KMS-11 (cell line): ENCODE results near the gene C1QL1.

ENCODE experiments used
- H2AFZ ChIP-seq: fragments of 200-600 bp; sonication (generic); 2 replicates; pipeline ENCODE4 v1.6.1; 2016; ENCODE audit warnings: antibody characterized with exemption, mixed run types, low read depth
- H3K27ac ChIP-seq: fragments of 200-600 bp; sonication (generic); 2 replicates; pipeline ENCODE4 v1.6.1; 2016; ENCODE audit warnings: mild to moderate bottlenecking, mixed run types
- H3K27me3 ChIP-seq: fragments of 200-600 bp; sonication (generic); 2 replicates; pipeline ENCODE4 v1.6.1; 2017; ENCODE audit warnings: mild to moderate bottlenecking, low read depth, mixed run types, moderate library complexity; ENCODE audit not compliant: insufficient read depth
- H3K36me3 ChIP-seq: fragments of 200-600 bp; sonication (generic); 2 replicates; pipeline ENCODE4 v1.6.1; 2017; ENCODE audit warnings: mild to moderate bottlenecking, mixed run types; ENCODE audit not compliant: insufficient read depth
- H3K4me1 ChIP-seq: fragments of 200-600 bp; sonication (generic); 2 replicates; pipeline ENCODE4 v1.6.1; 2016; ENCODE audit warnings: mild to moderate bottlenecking, low read depth, mixed run types; ENCODE audit not compliant: poor library complexity, severe bottlenecking
- H3K4me2 ChIP-seq: fragments of 200-600 bp; sonication (generic); 2 replicates; pipeline ENCODE4 v1.7.0; 2016; ENCODE audit warnings: mild to moderate bottlenecking, mixed run types
- H3K4me3 ChIP-seq: fragments of 200-600 bp; sonication (generic); IDR thresholded peaks from 2 replicates; pipeline ENCODE4 v1.6.1; 2017; ENCODE audit warnings: low read depth, low read length, mixed read lengths; ENCODE audit not compliant: insufficient read depth
- H3K79me2 ChIP-seq: fragments of 200-600 bp; sonication (generic); 2 replicates; pipeline ENCODE4 v1.6.1; 2016; ENCODE audit warnings: low read depth, mixed run types; ENCODE audit not compliant: insufficient read depth
- H3K9ac ChIP-seq: fragments of 200-600 bp; sonication (generic); 2 replicates; pipeline ENCODE4 v1.6.1; 2016; ENCODE audit warnings: mild to moderate bottlenecking, mixed run types
- H4K20me1 ChIP-seq: fragments of 200-600 bp; sonication (generic); 2 replicates; pipeline ENCODE4 v1.6.1; 2016; ENCODE audit warnings: mild to moderate bottlenecking, mixed run types; ENCODE audit not compliant: insufficient read depth
- TF ChIP-seq, protein P1 (sequence below): fragments of 200-600 bp; sonication (generic); conservative IDR thresholded peaks from 2 replicates; pipeline ENCODE4 v1.6.1; 2017; ENCODE audit warnings: low read depth, mild to moderate bottlenecking, antibody characterized with exemption, low read length, moderate library complexity, mixed read lengths

The C1QL1 gene

DNA sequence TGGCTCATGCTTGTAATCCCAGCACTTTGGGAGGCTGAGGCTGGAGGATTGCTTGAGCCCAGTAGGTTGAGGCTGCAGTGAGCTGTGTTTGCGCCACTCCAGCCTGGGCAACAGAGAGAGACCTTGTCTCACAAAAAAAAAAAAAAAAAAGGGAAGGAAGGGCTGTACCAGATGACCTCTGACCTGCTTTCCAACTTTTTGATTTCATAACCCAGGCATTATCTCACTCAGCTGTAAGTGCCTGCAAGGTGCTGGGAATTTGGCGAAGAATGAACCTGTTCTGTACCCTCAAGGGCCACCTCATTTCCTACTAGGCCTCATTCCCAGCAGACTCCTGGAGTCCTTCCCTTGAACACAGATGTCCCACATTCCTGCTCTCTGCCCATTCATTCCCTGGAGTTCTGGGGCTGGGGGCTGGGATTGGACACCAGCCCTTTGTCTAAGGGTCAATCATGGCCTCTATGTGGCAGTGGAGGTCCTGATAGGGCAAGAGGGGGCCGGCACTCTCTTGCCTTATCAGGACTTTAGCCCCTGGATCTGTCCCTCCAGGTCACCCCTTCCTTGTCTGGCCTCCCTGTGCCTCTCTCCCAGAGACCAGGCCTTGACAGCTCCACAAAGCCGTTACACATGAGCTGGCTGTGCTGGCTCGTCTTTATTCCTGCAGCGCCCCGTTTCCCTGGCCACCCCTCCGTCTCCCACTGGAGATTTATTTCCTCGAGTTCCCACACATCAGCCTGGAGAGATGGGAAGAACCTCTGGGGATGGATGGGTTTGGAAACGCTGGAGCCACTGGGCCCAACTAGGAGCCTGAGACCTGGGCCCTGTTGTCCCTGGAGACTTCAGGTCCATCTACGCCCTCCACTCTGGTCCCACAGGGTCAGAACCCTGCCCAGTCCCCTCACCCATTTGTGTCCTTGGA, 52.0 kb downstream of the C1QL1 start:
- Histone ChIP-seq H3K9ac (no peak overlapping the region), H3K4me3 (no peak overlapping the region), H3K4me2 (no peak overlapping the region), H2AFZ (no peak overlapping the region), H3K4me1 (peaks cover 9% of the 10 kb centered on the region), H3K27ac (no peak overlapping the region), H3K36me3 (no peaks in the 10 kb centered on the region), H3K27me3 (peaks cover 34% of the 10 kb centered on the region), H4K20me1 (no peaks in the 10 kb centered on the region), H3K79me2 (no peaks in the 10 kb centered on the region)
- TF ChIP-seq, protein P1, sequence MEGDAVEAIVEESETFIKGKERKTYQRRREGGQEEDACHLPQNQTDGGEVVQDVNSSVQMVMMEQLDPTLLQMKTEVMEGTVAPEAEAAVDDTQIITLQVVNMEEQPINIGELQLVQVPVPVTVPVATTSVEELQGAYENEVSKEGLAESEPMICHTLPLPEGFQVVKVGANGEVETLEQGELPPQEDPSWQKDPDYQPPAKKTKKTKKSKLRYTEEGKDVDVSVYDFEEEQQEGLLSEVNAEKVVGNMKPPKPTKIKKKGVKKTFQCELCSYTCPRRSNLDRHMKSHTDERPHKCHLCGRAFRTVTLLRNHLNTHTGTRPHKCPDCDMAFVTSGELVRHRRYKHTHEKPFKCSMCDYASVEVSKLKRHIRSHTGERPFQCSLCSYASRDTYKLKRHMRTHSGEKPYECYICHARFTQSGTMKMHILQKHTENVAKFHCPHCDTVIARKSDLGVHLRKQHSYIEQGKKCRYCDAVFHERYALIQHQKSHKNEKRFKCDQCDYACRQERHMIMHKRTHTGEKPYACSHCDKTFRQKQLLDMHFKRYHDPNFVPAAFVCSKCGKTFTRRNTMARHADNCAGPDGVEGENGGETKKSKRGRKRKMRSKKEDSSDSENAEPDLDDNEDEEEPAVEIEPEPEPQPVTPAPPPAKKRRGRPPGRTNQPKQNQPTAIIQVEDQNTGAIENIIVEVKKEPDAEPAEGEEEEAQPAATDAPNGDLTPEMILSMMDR = no peak

DNA sequence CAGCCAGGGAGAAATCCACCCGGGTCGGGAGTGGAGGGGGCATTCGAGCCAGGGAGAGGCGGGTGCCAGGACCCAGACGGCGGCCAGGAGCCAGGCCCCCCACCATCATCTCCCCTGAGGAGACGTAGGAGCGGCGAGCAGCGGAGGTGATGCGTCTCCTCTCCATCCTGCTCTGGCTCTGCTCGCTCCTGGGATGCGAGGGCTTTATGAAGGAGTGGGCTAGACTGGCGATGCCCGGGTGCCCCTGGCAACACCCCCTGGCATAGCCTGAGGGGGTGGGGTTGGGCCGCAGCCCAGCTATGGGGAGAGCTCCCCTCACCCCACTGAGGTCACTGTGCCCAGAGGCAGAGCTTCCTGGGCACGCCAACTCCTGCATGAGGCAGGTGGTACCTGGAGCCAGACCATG, 52.8 kb downstream of the C1QL1 start, which contains the start of gene GFAP:
Gene GFAP (minus strand): TSS at position 180 of the 406 bp plus-strand sequence. CDS start 14 bp downstream, at position 166.
- H3K27me3 ChIP-seq = peaks cover 29% of the 10 kb centered on the region
- TF ChIP-seq, protein P1 = no peak
- no peak within 1 kb of the TSS for H3K4me3 ChIP-seq
- H3K27ac ChIP-seq = no peak within 1 kb of the TSS
- H3K36me3 ChIP-seq = no peaks in the 10 kb centered on the region
- H3K4me2 ChIP-seq = no peak within 1 kb of the TSS
- no peaks in the 10 kb centered on the region for H3K79me2 ChIP-seq
- H4K20me1 ChIP-seq = no peaks in the 10 kb centered on the region
- peaks cover 8% of the 10 kb centered on the region for H3K4me1 ChIP-seq
- H3K9ac ChIP-seq = no peak within 1 kb of the TSS
- H2AFZ ChIP-seq = no peak within 1 kb of the TSS

DNA sequence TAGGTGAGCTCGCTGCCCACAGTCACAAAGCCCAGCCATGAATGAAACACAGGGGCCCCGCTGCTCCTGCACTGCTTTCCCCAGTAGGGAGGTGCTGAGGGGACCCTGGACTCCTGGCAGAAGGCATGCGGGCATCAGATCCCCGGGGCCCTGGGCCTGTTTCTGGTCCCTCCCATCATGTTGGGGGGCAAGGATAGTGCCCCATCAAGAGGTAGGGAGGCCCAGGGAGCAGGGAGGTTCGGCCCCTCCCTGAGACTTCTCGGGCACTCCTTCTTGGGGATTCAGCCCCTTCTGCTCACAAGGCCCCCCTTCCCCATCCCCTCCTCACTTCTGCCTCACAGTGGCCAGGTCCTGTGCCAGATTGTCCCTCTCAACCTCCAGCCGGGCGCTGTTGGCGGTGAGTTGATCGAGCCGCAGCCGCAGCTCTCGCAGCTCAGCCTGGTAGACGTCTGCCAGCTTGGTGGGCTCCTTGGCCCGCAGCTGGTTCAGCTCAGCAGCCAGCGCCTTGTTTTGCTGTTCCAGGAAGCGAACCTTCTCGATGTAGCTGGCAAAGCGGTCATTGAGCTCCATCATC, 53.3 kb downstream of the C1QL1 start:
- no peak overlapping the region for H3K4me2 ChIP-seq
- no peaks in the 10 kb centered on the region for H3K79me2 ChIP-seq
- no peak overlapping the region for H2AFZ ChIP-seq
- H4K20me1 ChIP-seq = no peaks in the 10 kb centered on the region
- peaks cover 2% of the 10 kb centered on the region for H3K4me1 ChIP-seq
- H3K36me3 ChIP-seq = no peaks in the 10 kb centered on the region
- TF ChIP-seq, protein P1 = no peak
- no peak overlapping the region for H3K27ac ChIP-seq
- H3K9ac ChIP-seq = no peak overlapping the region
- H3K4me3 ChIP-seq = no peak overlapping the region
- peaks cover 28% of the 10 kb centered on the region for H3K27me3 ChIP-seq

DNA sequence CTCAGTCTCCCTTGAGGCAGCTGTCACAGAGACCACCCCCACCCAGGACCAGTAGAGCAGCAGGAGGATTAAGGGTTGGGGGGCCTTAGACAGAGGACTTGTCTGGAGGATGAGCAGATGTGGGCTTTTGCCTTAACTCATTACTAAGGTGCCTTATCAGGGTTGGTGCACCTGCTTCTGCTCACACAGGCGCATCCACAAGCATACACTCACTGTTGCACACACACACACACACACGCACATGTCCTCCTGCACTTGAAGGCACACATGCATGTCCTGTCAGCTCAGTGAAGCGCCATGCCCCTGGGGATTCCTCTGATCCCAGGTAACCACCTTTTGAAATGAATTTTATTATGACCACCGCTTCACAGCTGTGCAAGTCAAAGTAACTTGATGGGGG, 54.0 kb downstream of the C1QL1 start:
- no peak overlapping the region for H3K27ac ChIP-seq
- H3K27me3 ChIP-seq = peaks cover 28% of the 10 kb centered on the region
- H3K36me3 ChIP-seq = no peaks in the 10 kb centered on the region
- H3K79me2 ChIP-seq = no peaks in the 10 kb centered on the region
- no peak overlapping the region for H2AFZ ChIP-seq
- H3K4me2 ChIP-seq = no peak overlapping the region
- H3K4me3 ChIP-seq = no peak overlapping the region
- no peaks in the 10 kb centered on the region for H3K4me1 ChIP-seq
- H4K20me1 ChIP-seq = no peaks in the 10 kb centered on the region
- TF ChIP-seq, protein P1 = no peak
- H3K9ac ChIP-seq = no peak overlapping the region
